HG03066 (cell line): Measurements from ENCODE around the gene RBP2.
"Not testable (repeated sequence)": the region's sequence is repeated elsewhere in the genome, so short reads cannot be mapped to it uniquely, and the experiment has no call there.

Experiments used
- ATAC-seq: cut with Tn5 transposase; IDR thresholded peaks from one replicate; pipeline ENCODE4 v1.9.1; 2021; ENCODE audit warnings: low read depth; ENCODE audit not compliant: unreplicated experiment

Gene RBP2

DNA sequence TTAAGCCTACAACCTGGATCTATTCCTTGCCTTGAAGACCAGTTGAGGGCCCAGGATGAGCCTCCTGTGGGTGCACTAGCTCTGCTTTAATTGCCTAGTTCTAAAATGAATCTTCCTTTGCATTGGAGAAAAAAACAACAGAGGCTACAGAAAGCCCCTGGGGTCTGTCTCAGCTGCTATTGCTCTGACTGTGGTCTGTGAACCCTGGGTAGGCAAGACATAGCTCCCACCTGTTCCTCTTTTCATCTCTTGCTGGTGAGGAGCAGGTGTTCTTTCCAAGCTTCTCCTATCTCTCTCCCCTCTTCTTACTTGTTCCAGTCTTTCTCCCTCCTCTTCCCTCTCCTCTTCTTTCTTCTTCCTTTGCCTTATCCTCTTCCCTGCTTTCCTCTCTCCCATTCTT, 28.8 kb downstream of the RBP2 start:
- no peak for ATAC-seq

- no peak for ATAC-seq
Measured at GRCh38 chr3:139444446-139444845, 31.9 kb downstream of the RBP2 start.

GRCh38 chr3:139443186-139443585, 33.1 kb downstream of the RBP2 start:
- no peak for ATAC-seq

DNA sequence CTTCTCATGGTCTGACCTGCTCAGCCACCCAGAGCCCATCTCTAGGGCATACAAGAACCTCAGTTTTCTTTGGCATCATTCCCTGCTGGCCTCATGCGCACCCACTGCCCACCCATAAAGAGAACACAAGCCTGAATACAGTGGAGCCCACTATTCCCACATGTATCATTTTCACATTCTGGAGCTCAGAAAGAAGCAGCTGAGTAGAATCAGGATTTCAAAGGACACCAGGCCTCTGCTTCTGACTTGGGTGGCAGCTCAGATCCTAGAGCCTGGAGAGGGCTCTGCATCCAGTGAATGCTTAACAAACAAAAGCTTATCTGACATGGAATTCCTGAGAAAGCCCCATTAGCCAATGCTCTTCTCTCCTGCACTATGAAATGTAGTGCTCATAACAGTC, 34.7 kb downstream of the RBP2 start:
- no peak for ATAC-seq

GRCh38 chr3:139440639-139441556, 35.4 kb downstream of the RBP2 start:
- no peak for ATAC-seq

DNA sequence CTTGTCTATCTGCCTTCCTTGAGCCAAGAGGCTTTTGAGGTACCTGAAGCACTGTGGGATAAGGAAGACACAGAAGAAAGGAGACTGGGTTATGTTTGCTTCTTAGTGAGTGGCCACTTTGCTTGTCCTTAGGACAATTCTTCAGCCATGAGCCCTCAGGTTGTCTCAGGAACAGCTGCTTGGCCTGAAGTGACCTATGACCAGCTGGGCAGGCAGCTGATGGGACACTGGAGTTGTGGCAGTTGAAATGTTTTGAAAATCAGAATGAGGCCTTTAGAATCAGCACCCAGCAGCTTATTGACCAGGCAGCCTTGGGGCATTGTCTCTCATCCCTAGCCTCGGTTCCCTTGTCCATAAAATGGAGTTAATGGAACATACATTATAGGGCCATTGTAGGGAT, 37.0 kb downstream of the RBP2 start:
- no peak for ATAC-seq

DNA sequence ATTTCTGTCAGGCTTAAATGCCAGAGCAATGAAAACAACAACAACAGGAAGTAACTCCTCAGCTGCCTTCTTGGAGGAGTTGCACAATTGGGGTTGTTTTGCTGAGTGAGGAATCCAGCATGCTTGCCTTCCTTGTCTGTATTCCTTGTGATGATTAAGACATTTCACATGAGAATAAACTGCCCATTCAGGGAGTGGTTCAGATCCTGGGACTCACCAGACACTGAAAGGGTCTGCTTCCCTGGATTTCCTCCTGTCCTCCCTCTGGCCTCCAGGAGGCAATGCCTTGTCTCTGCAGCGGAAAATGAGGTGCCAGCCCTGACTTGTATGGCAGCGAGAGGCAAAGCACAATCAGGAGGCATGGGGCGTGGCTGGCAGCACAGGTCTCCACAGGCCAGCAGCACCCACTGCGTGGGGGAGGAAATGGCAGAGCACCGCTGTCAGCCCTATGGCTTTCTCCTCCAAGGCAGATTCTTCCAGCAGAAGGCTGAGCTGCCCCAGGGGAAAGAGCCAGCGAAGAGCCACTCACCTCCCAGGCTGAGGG, 41.5 kb downstream of the RBP2 start:
- ATAC-seq: no peak

DNA sequence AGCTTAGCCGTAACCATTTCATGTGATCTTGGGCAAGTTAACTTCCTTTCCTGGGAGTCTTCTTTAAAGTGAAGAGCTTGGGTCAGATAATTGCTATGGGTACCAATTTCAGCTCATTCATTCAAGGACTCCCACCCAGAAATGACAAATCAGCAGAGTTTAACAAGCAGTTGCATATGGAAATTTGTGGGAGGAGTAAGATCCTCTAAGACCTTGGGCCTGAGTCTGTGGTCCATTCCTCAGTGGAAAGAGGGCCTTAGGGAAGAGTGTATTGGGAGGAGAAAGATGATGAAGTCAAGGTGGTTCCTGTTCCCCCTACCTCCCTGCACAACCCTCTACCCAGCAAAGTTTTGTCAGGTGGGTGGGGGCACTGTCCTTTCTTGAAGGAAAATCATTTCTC, 42.1 kb downstream of the RBP2 start:
- ATAC-seq: no peak

GRCh38 chr3:139433089-139433488, 43.2 kb downstream of the RBP2 start:
- no peak for ATAC-seq

DNA sequence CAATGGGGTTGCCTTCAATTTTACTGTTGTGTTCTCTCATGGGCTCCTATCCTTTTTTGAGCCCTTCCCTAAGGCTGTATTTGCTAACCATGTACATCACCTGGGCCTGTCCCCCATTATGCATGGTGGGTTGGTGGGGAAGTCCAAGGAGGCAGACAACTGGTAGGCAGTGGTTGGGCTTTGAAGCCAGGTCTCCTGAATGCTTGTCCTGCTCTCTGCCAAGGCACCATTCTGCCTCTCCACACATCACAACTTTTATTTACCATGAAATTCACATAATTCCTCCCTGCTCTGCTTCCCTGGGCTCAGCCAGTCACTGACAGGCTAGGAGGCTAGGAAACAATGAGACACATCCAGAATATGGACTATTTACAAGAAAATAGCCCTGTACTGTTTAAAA, 45.8 kb downstream of the RBP2 start:
- ATAC-seq: no peak

- ATAC-seq: peak; percentile 58
Measured at GRCh38 chr3:139427283-139428060, 48.8 kb downstream of the RBP2 start.

DNA sequence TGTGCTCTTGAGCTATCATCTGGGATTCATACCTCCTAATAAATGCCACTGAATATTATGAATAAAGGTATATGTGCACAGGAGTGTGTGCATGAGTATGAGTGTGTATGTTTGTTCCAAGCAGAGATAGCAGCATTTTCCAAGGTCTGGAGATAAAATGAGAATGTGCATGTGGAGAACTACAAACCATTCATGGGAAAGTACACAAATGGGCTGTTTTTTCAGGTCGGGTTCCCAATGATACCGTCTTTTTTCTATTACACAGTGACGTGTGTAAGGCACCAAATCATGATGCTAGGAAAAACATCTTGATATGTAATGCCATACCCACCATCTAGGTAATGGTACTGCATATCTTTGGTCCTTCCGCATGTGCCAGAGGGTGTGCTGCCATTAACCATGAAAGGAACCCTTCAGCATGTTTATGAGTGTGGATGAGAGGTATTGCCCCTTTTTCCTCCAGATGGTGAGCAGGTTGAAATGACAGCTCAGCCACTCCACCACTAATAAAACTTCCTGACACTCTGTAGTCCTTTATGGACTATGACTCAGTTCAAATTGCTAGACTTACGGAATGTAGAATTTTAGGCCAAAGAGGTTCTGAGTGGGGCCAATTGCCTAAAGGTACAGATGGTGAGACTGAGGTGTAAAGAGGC, 50.4 kb downstream of the RBP2 start:
- ATAC-seq: no peak

GRCh38 chr3:139423232-139423631, 53.1 kb downstream of the RBP2 start:
- no peak for ATAC-seq

- no peak for ATAC-seq
Measured at GRCh38 chr3:139421460-139421859, 54.9 kb downstream of the RBP2 start.

DNA sequence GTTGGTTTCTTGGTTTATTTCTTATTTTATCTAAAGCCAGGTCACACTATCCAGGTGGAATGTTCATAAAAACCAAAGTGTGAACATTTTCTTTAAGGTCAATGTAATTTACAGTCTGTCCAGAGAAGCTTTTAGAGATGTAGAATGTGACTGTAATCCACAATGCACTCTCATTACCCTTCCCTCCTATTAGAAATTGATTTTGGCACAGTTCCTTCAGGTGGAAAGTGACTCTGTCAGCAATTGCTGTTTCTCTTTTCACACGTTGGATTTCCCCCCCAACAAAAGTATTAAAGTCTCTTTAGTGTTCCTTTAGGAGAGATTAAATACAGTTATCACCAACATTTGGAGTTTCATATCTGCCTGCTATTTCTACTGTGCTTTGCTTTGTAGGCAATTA, 55.3 kb downstream of the RBP2 start:
- ATAC-seq: no peak

DNA sequence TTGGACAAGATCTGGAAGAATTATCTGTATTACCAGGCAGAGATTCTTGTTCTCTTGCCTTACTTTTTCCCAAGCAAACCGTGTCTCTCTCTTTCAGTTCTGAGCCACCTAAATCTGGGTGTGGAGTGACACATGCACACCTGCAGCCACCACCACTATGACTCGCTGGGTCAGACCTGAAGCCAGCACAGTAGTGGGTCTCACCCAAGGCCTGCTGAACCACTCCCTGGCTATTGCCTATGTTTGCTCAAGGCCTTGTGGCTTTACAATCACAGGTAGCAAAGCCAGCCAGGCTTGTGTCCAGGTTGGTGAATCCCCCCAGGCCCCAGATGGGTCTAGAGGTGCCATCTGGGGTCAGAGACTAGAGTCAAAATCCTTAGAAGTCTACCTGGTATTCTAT, 58.2 kb downstream of the RBP2 start:
- no peak for ATAC-seq

DNA sequence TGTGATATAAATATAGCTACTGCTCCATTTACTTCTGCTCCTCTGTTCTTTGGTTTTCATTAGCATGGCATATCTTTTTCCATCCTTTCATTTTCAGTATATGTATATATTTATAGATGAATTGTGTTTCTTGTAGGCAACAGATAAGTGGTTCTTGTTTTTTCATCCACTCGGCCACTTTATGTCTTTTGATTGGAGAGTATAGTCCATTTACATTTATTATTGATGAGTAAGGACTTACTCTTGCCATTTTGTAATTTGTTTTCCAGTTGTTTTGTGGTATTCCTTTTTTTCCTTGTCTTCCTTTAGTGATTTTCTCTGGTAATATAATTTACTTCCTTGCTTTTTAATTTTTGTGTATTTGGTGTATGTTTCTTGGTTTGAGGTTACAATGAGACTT, 60.0 kb downstream of the RBP2 start:
- ATAC-seq: no peak

GRCh38 chr3:139414608-139415224, 61.6 kb downstream of the RBP2 start:
- ATAC-seq: no peak

- ATAC-seq: not testable (repeated sequence)
Measured at GRCh38 chr3:139412891-139413290, 63.4 kb downstream of the RBP2 start.
